ENCODE results near the gene KCNJ11. TPM values are rescaled to one million over a fixed set of nuclear protein-coding genes. Genes with fewer than 3 reads are reported as not detected.

KCNJ11 gene
- total RNA-seq, 1 experiment from 2014 or later: 7.5 TPM

DNA sequence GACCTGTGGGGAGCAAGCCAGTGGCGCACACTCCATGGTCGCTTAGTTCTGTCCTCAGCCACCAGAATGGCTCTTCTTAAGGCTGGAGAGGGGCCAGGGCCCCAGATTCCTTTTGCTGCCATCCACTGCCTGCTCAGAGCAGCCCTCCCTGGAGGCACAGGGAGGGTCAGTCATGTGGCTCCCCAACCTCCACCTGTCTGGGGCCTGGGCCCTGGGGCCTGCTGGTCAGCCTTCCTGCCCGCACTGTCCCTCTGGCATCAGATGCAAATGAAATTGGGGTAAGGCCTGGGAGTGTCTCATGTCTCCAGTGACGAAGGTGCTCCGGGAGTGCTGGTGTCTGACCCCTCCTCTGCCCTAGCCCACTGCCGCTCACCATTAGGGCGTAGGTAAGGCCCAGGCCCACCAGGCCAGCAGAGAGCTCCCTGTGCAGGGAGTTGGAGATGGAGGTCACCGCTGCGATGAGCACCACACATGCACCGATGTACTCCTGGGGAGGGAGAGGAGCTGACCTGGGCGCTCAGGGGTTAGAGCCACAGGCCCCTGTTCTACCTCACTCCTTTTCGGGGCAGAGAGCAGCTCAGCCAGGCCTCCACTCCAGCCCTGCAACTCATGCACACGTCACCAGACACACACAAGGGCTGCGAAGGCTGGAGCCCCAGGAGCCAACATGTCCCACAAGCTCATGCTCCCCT, 9.0 kb upstream of the KCNJ11 start:
- no peaks in the 10 kb centered on the region for H3K9me3 ChIP-seq (ENCODE audit: control insufficient read depth in 1 of 2, insufficient read depth in 1 of 2, low read depth in 1 of 2, low read length in 2 of 2)
- H3K79me2 ChIP-seq (ENCODE audit: insufficient read depth, low read length): no peaks in the 10 kb centered on the region
- H4K20me1 ChIP-seq (ENCODE audit: insufficient read depth): no peaks in the 10 kb centered on the region
- TF ChIP-seq ZFX (IDR thresholded peaks at IDR 0.05) (no peak), FOSL1 (IDR thresholded peaks at IDR 0.05; ENCODE audit: low read depth) (no peak), EZH2 (IDR thresholded peaks at IDR 0.05) (no peak), ATF3 (IDR thresholded peaks at IDR 0.05) (no peak), SP1 (IDR thresholded peaks at IDR 0.05; ENCODE audit: low read depth) (no peak), POLR2A (IDR thresholded peaks at IDR 0.05; ENCODE audit: borderline replicate concordance, extremely low read depth, insufficient read depth, insufficient read length) (no peak), SIN3A (IDR thresholded peaks at IDR 0.05; ENCODE audit: low read depth) (no peak), ZNF274 (IDR thresholded peaks at IDR 0.05; ENCODE audit: low read depth, low read length) (no peak), EGR1 (IDR thresholded peaks at IDR 0.05; ENCODE audit: low read depth) (no peak), SRF (IDR thresholded peaks at IDR 0.05; ENCODE audit: low read depth) (no peak), JUND (IDR thresholded peaks at IDR 0.05) (no peak), ELF1 (IDR thresholded peaks at IDR 0.05; ENCODE audit: borderline replicate concordance, low read depth) (no peak), EZH2phosphoT487 (IDR thresholded peaks at IDR 0.05; ENCODE audit: borderline replicate concordance) (no peak), CEBPB (IDR thresholded peaks at IDR 0.05; ENCODE audit: low read depth) (no peak), TCF7L2 (IDR thresholded peaks at IDR 0.05; ENCODE audit: borderline replicate concordance, extremely low read depth, insufficient read depth, insufficient read length) (no peak), POLR2AphosphoS5 (IDR thresholded peaks at IDR 0.05; ENCODE audit: low read depth, low read length) (no peak), REST (IDR thresholded peaks at IDR 0.05; ENCODE audit: low read depth) (no peak)
- TF ChIP-seq, protein P1, sequence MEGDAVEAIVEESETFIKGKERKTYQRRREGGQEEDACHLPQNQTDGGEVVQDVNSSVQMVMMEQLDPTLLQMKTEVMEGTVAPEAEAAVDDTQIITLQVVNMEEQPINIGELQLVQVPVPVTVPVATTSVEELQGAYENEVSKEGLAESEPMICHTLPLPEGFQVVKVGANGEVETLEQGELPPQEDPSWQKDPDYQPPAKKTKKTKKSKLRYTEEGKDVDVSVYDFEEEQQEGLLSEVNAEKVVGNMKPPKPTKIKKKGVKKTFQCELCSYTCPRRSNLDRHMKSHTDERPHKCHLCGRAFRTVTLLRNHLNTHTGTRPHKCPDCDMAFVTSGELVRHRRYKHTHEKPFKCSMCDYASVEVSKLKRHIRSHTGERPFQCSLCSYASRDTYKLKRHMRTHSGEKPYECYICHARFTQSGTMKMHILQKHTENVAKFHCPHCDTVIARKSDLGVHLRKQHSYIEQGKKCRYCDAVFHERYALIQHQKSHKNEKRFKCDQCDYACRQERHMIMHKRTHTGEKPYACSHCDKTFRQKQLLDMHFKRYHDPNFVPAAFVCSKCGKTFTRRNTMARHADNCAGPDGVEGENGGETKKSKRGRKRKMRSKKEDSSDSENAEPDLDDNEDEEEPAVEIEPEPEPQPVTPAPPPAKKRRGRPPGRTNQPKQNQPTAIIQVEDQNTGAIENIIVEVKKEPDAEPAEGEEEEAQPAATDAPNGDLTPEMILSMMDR (IDR thresholded peaks at IDR 0.05 in 2 of 3, conservative IDR thresholded peaks at IDR 0.05 in 1 of 3; ENCODE audit: borderline replicate concordance in 1 of 3, insufficient read depth in 1 of 3, low read depth in 2 of 3, low read length in 2 of 3): no peak
- TF ChIP-seq, protein P2, sequence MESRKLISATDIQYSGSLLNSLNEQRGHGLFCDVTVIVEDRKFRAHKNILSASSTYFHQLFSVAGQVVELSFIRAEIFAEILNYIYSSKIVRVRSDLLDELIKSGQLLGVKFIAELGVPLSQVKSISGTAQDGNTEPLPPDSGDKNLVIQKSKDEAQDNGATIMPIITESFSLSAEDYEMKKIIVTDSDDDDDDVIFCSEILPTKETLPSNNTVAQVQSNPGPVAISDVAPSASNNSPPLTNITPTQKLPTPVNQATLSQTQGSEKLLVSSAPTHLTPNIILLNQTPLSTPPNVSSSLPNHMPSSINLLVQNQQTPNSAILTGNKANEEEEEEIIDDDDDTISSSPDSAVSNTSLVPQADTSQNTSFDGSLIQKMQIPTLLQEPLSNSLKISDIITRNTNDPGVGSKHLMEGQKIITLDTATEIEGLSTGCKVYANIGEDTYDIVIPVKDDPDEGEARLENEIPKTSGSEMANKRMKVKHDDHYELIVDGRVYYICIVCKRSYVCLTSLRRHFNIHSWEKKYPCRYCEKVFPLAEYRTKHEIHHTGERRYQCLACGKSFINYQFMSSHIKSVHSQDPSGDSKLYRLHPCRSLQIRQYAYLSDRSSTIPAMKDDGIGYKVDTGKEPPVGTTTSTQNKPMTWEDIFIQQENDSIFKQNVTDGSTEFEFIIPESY (IDR thresholded peaks at IDR 0.05; ENCODE audit: extremely low read depth, insufficient replicate concordance, low read length): no peak
- TF ChIP-seq, protein P3, sequence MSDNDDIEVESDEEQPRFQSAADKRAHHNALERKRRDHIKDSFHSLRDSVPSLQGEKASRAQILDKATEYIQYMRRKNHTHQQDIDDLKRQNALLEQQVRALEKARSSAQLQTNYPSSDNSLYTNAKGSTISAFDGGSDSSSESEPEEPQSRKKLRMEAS (IDR thresholded peaks at IDR 0.05): no peak
- H3K9ac ChIP-seq (ENCODE audit: low read length): no peak overlapping the region
- H3K4me3 ChIP-seq (replicated peaks in 1 of 2; ENCODE audit: low read depth in 1 of 2, low read length in 2 of 2): no peak overlapping the region
- H2AFZ ChIP-seq (ENCODE audit: low read depth, low read length, poor library complexity, severe bottlenecking): no peak overlapping the region
- no peaks in the 10 kb centered on the region for H3K9me2 ChIP-seq (ENCODE audit: insufficient read depth)
- DNase-seq (ENCODE audit: low read depth, low spot score) (no peak), ATAC-seq (no peak)
- no peaks in the 10 kb centered on the region for H3K27me3 ChIP-seq (ENCODE audit: insufficient read depth, low read length)
- H3K36me3 ChIP-seq (ENCODE audit: control insufficient read depth in 1 of 2, insufficient read depth in 2 of 2, low read length in 2 of 2): no peaks in the 10 kb centered on the region
- intact Hi-C loops (cut with micrococcal nuclease): no loop called here
- no TSS peak for BruUV-seq (replicated peaks)
- no peak overlapping the region for H3K27ac ChIP-seq (ENCODE audit: low read depth, low read length)
- POLR2A ChIA-PET: no interaction called here
- CTCF ChIA-PET: interaction anchor here (1.1 to 1.8 kb wide), 3 partner anchors 9 to 76 kb away, joined by 3 to 5 read pairs (median 3); partner anchors contain the start of gene KCNJ11
- RAD21 ChIA-PET (ENCODE audit: low non-redundant PET in 1 of 2, low total read pairs in 2 of 2, uncharacterized antibody in 2 of 2, unreplicated experiment in 2 of 2): no interaction called here
- no peak overlapping the region for H3K4me2 ChIP-seq (ENCODE audit: low read length)
- peaks cover 3 to 7% of the 10 kb centered on the region in 2 experiments; a peak in 2 of 4 replicates for H3K4me1 ChIP-seq (ENCODE audit: control insufficient read depth in 1 of 2, insufficient read depth in 2 of 2, low read length in 2 of 2)

Data from HCT116 (cell line).